ENCODE measurements around the gene RAP1GAP2. TPM values are rescaled to one million over a fixed set of nuclear protein-coding genes. Genes with fewer than 3 reads are reported as not detected.

Gene RAP1GAP2
- total and polyA plus RNA-seq, 8 donors: 11.8 to 92.4 (median 31.0) TPM

DNA sequence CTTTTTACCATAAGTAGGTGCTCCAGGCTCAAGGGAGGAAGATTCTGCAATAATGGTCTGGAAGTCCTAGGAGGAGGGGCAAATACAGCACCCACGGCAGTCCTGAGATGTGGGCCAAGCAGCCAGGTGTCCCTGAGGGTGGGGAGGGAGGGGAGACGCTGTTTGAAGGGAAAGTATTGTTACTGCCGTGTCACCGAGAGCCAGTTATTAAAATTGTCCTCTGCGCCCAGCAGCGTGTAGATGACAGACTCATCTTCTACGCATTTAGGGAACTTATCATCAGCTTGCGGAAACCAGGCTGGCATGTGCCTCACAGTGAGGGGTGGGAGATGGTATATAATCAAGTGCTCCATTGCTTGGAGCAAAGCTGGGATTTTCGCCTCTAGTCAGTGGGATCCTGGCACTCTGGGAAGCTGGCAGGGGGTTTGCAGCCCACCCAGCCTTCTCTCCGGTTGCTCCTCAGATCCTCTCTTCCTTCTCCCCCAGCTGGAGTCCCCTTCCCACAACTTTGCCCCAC, 162.5 kb downstream of the RAP1GAP2 start:
- TF ChIP-seq EP300 (IDR thresholded peaks at IDR 0.05): no peak
- no peak for TF ChIP-seq POLR2A (IDR thresholded peaks at IDR 0.05)
- no peak for TF ChIP-seq POLR2AphosphoS5 (IDR thresholded peaks at IDR 0.05)
- TF ChIP-seq, protein P1, sequence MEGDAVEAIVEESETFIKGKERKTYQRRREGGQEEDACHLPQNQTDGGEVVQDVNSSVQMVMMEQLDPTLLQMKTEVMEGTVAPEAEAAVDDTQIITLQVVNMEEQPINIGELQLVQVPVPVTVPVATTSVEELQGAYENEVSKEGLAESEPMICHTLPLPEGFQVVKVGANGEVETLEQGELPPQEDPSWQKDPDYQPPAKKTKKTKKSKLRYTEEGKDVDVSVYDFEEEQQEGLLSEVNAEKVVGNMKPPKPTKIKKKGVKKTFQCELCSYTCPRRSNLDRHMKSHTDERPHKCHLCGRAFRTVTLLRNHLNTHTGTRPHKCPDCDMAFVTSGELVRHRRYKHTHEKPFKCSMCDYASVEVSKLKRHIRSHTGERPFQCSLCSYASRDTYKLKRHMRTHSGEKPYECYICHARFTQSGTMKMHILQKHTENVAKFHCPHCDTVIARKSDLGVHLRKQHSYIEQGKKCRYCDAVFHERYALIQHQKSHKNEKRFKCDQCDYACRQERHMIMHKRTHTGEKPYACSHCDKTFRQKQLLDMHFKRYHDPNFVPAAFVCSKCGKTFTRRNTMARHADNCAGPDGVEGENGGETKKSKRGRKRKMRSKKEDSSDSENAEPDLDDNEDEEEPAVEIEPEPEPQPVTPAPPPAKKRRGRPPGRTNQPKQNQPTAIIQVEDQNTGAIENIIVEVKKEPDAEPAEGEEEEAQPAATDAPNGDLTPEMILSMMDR (IDR thresholded peaks at IDR 0.05): no peak
- 83 to 91% (median 86%) methylated on average over 10 of the region's 10 CpGs for WGBS, 5 donors
- no peaks in the 10 kb centered on the region for H3K9me3 ChIP-seq
- no peaks in the 10 kb centered on the region for H3K27me3 ChIP-seq
- H3K27ac ChIP-seq: peak overlapping the region; percentile 72 to 91 (median 88)
- DNase-seq: peak in 1 of 2 donors; percentile 23
- intact Hi-C loops (cut with DNase I; ENCODE audit: low total_unique reads): no loop called here
- no peak overlapping the region for H3K4me3 ChIP-seq
- peaks cover 0 to 11% (median 2%) of the 10 kb centered on the region in 4 donors for H3K36me3 ChIP-seq
- H3K4me1 ChIP-seq: peaks cover 29 to 73% (median 43%) of the 10 kb centered on the region in 4 donors

DNA sequence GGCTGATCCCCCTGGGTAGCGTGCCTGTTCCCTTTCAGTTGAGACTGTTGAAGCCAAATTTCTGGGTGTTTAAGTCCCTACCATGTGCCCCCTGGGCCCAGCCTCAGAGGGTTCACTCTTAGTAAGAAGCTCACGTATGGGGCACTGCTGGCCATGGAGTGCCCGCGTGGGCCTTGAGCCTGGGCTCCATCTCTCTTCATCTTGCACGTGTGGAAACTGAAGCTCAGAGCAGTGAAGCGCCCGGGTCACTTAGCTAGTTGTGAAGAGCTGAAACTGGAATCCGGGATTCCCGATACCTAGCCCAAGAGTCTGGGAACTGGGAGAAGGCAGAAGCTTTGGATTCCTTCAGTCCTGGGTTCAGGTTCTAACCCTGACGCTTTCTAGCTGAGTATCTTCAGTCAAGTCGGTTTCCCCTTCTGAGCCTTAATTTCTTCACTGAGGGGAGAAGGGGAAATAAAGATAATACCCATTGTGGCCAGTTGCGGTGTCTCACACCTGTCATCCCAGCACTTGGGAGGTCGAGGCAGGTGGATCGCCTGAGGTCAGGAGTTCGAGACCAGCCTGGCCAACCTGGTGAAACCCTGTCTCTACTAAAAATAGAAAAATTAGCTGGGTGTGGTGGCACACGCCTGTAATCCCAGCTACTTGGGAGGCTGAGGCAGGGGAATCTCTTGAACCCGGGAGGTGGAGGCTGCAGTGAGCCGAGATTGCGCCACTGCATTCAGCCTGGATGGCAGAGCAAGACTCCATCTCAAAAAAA, 163.3 kb downstream of the RAP1GAP2 start:
- Histone ChIP-seq H3K27me3 (no peaks in the 10 kb centered on the region), H3K27ac (peak overlapping the region; percentile 72 to 91 (median 88)), H3K4me3 (no peak overlapping the region), H3K36me3 (peaks cover 0 to 13% (median 2%) of the 10 kb centered on the region in 4 donors), H3K9me3 (no peaks in the 10 kb centered on the region), H3K4me1 (peaks cover 29 to 71% (median 43%) of the 10 kb centered on the region in 4 donors)
- DNase-seq: peak in 1 of 2 donors; percentile 24
- TF ChIP-seq EP300 (IDR thresholded peaks at IDR 0.05): no peak
- no peak for TF ChIP-seq POLR2AphosphoS5 (IDR thresholded peaks at IDR 0.05)
- TF ChIP-seq, protein P1 (IDR thresholded peaks at IDR 0.05): no peak
- no peak for TF ChIP-seq POLR2A (IDR thresholded peaks at IDR 0.05)
- WGBS, 5 donors: 86 to 92% (median 90%) methylated on average over 19 of the region's 19 CpGs
- intact Hi-C loops (cut with DNase I; ENCODE audit: low total_unique reads): no loop called here

- Histone ChIP-seq H3K4me3 (no peak overlapping the region), H3K4me1 (peaks cover 28 to 70% (median 44%) of the 10 kb centered on the region in 4 donors), H3K36me3 (peaks cover 0 to 16% (median 2%) of the 10 kb centered on the region in 4 donors), H3K27ac (peak overlapping the region; percentile 72 to 91 (median 88)), H3K9me3 (no peaks in the 10 kb centered on the region), H3K27me3 (no peaks in the 10 kb centered on the region)
- no peak for DNase-seq
- TF ChIP-seq EP300 (IDR thresholded peaks at IDR 0.05) (no peak), POLR2A (IDR thresholded peaks at IDR 0.05) (no peak), POLR2AphosphoS5 (IDR thresholded peaks at IDR 0.05) (no peak)
- TF ChIP-seq, protein P1 (IDR thresholded peaks at IDR 0.05): no peak
- 90 to 96% (median 91%) methylated on average over 8 of the region's 8 CpGs for WGBS, 5 donors
- intact Hi-C loops (cut with DNase I; ENCODE audit: low total_unique reads): no loop called here
Observed at GRCh38 chr17:2961446-2961845, 165.2 kb downstream of the RAP1GAP2 start.

- TF ChIP-seq POLR2AphosphoS5 (IDR thresholded peaks at IDR 0.05): no peak
- TF ChIP-seq POLR2A (IDR thresholded peaks at IDR 0.05): no peak
- no peak for TF ChIP-seq EP300 (IDR thresholded peaks at IDR 0.05)
- TF ChIP-seq, protein P1 (IDR thresholded peaks at IDR 0.05): no peak
- DNase-seq: no peak
- H3K27me3 ChIP-seq: no peaks in the 10 kb centered on the region
- H3K27ac ChIP-seq: peak overlapping the region in 4 of 5 donors; percentile 8 to 60 (median 40)
- no peak overlapping the region for H3K4me3 ChIP-seq
- intact Hi-C loops (cut with DNase I; ENCODE audit: low total_unique reads): no loop called here
- WGBS, 5 donors: 84 to 94% (median 90%) methylated on average over 7 of the region's 7 CpGs
- peaks cover 0 to 17% (median 2%) of the 10 kb centered on the region in 4 donors for H3K36me3 ChIP-seq
- peaks cover 21 to 70% (median 45%) of the 10 kb centered on the region in 4 donors for H3K4me1 ChIP-seq
- no peaks in the 10 kb centered on the region for H3K9me3 ChIP-seq
Observed at GRCh38 chr17:2962236-2962635, 166.0 kb downstream of the RAP1GAP2 start.
